GM19025 (cell line): ENCODE measurements around the gene SPTLC2.
"Not testable (repeated sequence)": the region's sequence is repeated elsewhere in the genome, so short reads cannot be mapped to it uniquely, and the experiment has no call there.

Experiments used
- ATAC-seq: cut with Tn5 transposase; IDR thresholded peaks from one replicate; pipeline ENCODE4 v1.9.1; 2021; ENCODE audit warnings: mild to moderate bottlenecking, low read depth, moderate library complexity; ENCODE audit not compliant: unreplicated experiment

The SPTLC2 gene, protein sequence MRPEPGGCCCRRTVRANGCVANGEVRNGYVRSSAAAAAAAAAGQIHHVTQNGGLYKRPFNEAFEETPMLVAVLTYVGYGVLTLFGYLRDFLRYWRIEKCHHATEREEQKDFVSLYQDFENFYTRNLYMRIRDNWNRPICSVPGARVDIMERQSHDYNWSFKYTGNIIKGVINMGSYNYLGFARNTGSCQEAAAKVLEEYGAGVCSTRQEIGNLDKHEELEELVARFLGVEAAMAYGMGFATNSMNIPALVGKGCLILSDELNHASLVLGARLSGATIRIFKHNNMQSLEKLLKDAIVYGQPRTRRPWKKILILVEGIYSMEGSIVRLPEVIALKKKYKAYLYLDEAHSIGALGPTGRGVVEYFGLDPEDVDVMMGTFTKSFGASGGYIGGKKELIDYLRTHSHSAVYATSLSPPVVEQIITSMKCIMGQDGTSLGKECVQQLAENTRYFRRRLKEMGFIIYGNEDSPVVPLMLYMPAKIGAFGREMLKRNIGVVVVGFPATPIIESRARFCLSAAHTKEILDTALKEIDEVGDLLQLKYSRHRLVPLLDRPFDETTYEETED

DNA sequence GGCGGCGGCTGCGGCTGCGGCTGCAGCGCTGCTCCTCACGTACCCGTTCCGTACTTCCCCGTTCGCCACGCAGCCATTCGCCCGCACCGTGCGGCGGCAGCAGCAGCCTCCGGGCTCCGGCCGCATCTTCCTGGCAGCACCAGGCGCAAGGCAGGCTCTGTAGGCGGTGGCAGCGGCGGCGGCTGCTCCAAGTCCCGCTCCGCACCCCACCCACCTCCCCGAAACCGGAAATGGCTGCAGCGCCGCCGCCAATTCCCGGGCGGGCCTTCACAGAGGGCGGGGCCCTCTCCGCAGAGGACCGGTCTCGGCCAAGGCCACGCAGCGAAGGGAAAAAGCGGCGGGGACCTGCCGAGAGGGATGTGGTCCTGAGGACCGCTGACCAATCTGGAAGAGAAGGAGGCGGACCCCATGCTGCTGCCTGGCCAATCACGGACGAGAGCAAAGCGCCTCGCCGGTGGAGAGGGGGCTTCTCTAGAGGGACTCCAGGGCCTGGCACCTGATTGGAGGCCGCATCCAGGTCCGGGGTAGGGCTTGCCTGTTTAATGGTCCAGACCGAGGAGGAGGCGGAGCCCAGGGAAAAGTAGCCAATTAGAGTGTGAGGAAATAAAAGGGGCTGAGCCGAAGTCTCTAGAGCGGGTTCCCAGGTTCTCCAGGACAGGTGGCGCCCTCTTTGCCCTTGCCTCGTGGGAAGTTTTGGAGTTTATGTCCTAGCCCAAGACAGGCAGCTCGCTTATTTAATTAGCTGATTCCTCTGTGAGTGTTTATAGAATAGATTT lies at the start of gene SPTLC2:
SPTLC2 (minus strand) TSS at position 184 of the 776 bp plus-strand sequence; CDS start at position 126, 58 bp downstream.
- ATAC-seq = peak; percentile 94

DNA sequence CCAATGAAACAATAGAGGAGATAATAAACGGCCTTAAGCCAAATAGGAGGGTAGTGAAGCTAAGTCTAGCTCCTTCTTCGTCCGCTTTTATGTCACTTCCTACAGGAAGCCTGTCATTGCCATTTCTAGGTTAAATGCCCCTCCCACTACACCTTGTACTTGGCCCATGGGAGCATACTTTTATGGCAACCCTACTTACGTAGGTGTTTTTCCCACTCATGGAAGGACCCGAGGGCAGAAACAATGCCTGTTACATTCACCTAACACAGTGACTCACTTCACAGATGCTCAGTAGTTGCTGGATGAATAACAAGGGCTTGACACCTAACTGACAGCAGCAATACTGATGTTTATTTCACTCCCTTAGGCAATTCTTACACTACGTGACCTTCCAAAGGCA lies 46.9 kb upstream of the SPTLC2 start:
- no peak for ATAC-seq

DNA sequence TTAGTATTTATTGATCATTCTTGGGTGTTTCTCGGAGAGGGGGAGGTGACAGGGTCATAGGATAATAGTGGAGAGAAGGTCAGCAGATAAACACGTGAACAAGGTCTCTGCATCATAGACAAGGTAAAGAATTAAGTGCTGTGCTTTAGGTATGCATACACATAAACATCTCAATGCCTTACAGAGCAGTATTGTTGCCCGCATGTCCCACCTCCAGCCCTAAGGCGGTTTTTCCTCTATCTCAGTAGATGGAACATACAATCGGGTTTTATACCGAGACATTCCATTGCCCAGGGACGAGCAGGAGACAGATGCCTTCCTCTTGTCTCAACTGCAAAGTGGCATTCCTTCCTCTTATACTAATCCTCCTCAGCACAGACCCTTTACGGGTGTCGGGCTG lies 45.1 kb upstream of the SPTLC2 start:
- not testable (repeated sequence) for ATAC-seq

DNA sequence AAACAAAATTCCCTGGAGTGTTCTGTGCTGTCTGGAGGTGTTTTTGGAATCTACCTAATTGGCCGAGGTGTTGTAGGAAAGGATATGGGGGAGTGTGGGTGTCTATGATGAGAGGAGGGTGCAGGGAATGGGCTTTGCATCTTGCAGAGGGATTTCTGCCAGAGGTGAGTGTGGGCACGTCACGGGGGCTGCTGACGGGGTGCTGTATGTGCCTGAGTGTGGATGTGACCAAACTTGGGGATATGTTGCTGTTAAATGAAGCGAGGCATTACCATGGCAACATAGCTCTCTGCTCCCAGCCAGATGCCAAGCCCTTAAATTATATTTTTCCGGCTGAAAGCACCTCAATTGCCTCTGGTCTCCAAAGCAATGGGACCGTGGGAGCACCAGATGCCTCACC lies 44.3 kb upstream of the SPTLC2 start:
- no peak for ATAC-seq

DNA sequence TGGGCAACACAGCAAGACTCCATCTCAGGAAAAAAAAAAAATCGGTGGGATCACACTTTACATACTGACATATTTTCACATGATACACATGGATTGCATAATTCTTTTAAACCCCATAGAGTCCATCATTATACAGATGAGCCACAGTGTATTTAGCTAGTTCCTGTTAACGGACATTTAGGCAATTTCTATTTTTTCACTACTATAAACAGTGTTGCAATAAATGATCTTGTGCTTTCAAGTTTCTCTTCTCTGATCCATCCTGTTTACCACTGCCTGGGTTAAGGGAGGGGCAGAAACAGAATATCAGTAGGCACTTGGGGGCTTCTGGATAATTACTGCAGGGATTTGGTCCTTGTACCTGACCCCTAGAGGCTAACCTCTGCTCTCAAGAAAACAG lies 43.4 kb upstream of the SPTLC2 start:
- ATAC-seq = no peak

DNA sequence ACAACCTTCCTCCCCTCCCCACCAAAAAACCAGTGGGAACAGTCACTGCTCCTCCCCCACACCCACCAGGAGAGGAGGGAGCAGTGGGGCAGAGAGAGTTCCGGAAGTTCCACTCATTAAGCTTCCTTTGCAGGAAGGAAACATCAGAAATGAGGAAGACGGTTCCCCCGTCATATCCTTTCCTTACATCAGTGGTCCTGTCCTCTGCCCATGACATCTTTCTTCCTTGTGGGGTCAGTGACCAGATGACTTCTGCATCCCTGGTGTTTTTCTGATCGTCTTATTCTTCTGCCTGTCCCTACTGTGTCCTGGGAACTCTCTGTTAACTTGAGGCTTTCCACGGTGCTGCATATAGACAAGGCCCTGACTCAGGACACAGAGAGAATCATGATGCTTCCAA lies 40.8 kb upstream of the SPTLC2 start:
- ATAC-seq = no peak

DNA sequence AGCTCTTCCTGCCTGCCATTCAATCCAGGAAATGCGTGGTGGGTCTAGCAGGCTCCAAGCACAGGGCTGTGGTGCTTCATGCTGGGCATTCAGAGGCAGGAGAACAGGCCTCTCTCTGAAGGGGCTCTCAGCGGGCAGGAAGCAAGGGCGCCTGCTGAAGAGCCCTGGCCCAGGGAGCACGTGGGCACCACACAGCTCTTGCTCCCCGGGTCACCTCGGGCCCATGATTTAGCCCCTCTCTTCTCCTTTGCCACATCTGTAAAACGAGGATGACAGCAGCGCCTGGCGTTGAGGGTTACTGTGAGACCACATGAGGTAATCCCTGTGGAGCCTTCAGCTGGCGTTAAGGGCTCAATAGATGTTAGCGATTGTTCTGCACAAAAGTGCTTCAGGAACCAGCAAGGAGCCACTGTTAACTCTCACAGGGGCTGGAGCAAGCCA lies 37.6 kb upstream of the SPTLC2 start:
- ATAC-seq = no peak

DNA sequence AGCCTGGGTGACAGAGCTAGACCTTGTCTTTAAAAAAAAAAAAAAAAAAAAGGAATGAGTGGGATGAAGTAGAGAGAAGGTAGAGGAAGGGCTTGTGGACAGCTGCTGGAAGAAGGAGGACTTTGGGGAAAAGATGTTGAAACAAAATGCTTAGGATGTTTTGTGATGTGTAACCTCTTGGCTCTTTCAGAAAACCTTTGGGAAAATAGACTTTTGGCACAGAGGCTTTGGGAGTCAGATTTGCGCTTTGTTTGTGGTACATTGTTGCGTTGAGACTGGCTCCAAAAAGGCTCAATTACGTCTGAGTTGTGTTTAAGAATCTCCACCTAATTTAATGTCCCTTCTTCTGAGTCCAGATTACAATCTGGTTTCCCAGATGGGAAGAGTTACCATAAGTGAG lies 32.9 kb upstream of the SPTLC2 start:
- no peak for ATAC-seq

DNA sequence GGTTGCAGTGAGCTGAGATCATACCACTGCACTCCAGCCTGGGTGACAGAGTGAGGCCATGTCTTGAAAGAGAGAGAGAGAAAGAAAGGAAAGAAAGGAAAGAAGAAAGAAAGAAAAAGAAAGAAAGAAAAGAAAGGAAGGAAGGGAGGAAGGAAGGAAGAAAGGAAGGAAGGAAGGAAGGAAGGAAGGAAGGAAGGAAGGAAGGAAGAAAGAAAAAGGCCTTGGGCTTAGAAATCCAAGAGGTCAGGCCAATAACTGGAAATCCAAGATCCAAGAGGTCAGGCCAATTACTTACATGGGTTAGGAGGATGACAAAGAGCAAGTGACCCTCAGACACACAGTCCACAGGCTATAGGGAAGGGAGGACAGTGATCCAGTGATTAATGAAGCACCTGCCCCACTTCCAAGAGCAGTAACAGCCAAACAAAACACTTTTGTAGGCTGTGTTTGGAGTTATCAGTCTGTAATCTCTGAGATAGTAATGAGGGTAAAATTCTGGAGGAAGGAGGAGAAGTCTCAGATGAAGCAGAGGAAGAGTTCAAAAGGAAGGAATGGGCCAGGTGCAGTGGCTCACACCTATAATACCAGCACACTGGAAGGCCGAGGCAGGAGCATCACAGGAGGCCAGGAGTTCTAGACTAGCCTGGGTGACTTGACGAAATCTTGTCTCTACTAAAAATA lies 32.2 kb upstream of the SPTLC2 start:
- ATAC-seq = no peak

DNA sequence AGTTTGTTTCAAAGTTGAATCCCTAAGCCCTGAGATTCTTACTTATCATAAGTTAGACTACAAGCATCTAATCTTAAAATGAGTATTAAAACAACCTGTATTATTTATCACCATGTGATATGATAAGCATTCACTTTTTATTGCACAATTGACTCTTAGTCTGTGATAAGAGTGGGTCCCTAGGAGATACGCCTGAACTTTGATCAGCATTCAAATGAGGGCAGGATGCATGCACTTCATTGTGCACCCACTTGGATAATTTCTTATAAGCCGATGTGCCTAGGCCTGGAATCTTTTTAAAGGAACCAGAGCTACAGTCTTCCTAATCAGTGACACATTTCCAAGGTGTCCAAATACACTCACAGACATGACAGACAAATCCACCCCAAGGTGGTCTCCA lies 31.4 kb upstream of the SPTLC2 start:
- no peak for ATAC-seq

DNA sequence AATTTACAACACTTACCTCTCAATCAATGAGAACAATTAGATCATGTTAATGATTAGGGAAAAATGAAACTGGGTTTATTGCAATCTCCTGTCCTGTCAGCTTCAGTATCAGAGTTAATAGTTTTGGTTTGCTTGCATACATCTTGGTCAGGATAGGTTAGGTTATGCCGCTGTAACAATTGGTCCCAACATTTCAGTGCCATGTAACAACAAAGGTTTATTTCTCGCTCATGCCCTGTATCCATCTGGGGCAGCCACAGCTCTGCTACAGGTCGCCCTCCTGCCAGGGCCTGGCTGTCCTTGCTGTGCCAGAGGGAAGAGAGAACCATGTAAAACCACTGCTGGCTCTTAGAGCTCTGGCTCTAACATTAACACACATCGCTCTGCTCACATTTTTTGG lies 30.5 kb upstream of the SPTLC2 start:
- ATAC-seq = no peak

DNA sequence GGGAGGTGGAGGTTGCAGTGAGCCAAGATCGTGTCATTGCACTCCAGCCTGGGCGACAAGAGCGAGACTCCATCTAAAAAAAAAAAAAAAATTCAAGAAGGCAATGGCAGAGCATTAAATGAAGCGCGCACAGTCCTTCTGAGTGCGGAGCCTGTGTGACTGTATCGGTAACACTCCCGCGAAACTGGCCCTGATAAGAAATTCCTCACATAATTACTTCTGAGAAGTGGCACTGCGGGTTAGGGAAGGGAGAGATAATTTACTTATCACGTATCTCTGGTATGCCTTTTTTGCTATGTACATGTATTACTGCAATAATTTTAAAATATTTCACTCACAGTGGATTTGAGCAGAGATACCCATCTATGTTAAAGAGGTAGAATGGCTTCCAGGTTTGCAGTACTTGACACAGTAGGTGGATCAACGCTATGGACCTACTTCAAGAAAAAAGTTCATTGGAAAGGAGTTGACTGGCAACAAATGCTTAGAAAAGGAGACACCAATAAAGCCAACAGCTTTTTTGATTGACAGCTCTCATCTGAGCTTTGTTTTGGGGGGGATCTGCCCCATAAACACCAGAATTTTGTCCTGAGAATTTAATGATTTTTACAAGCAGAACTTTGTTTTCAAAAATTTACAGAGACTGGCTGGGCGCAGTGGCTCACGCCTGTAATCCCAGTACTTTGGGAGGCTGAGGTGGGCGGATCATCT lies 29.2 kb upstream of the SPTLC2 start:
- ATAC-seq = no peak

DNA sequence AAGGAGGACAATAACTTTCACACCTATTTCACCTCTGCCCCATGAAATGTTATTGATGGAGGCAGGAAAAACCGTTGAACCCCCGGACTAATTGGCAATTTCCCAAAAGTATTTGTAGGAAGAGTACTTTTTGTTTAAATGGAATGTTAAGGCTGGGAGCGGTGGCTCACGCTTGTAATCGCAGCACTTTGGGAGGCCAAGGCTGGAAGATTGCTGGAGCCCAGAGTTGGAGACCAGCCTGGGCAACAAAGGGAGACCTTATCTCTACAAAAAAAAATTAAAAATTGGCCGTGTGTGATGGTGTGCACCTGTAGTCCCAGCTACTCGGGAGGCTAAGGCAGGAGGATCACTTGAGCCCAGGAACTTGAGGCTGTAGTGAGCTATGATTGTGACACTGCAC lies 26.0 kb upstream of the SPTLC2 start:
- ATAC-seq = no peak

DNA sequence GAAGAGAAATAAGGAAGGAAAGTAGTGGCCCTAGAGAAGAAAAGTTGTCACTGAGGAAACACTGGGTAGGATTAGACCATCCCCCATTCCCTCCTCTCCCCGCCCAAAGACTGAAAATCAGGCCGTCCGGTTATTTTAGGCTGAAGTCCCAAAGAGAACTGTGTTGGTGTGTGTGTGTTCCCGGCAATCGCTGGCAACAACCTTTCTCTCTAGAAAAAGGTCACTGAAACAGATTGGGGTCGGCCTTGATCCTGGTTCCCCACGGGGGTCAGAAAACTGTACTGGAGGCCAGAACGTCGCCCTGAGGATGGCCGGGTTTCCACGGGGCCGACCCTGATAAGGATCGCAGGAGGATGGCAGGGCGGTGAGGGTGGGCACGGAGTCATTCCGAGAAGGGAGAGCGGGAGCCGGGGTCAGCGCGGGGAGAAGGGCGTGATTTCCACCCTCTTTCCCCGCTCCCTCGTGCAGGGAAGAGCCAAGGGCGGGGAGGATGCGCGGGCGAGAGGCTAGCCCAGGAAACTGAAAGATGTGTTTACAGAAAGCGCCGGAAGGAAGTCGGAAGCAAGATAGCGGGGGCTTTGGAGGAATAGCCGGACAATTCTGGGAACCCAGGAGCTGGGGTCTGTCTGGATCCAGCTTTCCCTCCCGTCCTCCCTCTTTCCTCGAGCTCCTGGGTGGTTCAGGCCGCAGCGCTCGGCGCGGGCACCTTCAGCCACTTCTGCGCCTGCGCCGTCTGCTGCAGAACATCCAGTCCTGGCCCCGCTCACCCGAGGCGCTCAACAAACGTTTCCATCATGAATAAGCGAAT lies 25.3 kb upstream of the SPTLC2 start:
- ATAC-seq = no peak

DNA sequence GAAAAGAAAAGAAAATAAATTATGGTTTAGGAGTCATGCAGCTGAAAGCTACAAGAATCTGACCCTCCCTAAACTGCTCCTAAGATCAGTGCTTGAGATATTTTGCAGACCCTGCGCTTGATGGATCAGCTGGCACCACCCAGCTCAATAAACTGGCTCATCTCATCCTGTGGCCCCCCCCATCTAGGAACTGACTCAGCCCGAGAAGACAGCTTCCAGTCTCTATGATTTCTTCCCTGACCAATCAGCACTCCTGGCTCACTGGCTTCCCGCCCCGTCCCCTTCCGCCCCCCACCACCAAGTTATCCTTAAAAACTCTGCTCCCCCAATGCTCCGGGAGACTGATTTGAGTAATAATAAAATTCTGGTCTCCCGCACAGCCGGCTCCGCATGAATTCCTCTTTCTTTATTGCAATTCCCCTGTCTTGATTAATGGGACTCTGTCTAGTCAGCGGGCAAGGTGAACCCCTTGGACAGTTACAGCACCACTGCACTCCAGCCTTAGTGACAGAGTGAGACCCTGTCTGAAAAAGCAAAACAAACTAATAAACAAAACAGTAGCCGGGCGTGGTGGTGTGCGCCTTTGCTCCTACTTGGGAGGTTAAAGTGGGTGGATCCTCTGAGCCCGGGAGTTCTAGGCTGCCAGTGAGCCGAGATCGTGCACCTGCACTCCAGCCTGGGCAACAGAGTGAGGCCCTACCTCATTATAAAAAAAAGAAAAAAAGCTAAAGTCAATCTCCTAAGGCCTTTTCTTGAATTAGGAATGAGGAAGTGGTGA lies 24.5 kb upstream of the SPTLC2 start:
- ATAC-seq = no peak

DNA sequence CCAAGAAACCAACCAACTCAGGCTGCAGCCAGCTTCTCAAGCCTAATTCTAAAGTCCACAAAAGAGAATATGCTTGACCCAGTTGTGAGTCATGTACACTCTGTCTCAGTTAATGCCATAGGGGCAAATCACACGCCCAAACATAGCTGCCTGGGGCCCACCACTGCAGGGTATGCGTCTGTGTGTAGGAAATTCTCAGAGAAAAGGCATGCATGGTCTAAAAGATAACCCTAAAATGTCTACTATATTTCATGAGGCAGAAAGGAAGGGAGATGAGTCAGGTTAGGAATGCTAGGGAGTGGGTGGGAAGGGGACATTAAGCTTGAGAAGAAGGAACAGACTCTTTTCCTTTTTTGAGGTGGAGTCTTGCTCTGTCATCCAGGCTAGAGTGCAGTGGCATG lies 22.3 kb upstream of the SPTLC2 start:
- ATAC-seq = no peak

DNA sequence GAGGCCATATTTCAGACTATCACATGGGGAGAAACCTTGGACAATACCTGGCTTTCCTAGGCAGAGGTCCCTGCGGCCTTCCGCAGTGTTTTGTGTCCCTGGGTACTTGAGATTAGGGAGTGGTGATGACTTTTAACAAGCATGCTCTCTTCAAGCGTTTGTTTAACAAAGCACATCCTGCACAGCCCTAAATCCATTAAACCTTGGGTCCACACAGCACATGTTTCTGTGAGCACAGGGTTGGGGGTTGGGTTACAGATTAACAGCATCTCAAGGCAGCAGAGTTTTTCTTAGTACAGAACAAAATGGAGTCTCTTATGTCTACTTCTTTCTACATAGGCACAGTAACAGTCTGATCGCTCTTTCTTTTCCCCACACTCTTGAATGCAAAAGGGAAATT lies 19.4 kb upstream of the SPTLC2 start:
- not testable (repeated sequence) for ATAC-seq

DNA sequence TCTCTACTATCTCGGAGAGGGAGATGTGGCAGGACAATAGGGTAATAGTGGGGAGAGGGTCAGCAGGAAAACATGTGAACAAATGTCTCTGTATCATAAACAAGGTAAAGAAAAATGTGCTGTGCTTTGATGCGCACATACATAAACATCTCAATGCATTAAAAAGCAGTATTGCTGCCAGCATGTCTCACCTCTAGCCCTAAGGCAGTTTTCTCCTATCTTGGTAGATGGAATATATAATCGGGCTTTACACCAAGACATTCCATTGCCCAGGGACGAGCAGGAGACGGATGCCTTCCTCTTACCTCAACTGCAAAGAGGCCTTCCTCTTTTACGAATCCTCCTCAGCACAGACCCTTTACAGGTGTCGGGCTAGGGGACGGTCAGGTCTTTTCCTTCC lies 19.0 kb upstream of the SPTLC2 start:
- ATAC-seq = not testable (repeated sequence)

DNA sequence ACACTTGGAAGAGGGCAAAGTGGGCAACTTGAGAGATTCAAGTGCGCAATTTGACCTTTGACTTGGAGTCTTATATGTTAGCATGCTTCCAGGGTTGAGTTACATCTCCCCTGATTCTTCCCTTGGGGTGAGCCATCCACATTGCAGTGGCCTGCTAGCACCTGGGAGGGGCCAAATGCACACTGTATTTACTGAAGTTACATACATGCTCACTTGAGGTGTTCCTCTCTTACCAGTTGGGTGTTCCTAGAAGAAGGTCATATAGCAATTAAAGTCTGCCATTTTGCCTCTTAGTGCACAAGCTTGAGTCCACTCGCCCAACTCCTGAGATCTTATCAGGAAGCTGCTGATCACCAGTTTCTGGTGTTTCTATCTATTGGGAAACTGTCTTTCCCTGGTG lies 13.7 kb upstream of the SPTLC2 start:
- no peak for ATAC-seq
